NCI-H2196 (cell line): Measurements from ENCODE around the gene RCOR1.
"Not testable (repeated sequence)": the region's sequence is repeated elsewhere in the genome, so short reads cannot be mapped to it uniquely, and the experiment has no call there.

ENCODE experiments used
- DNase-seq: peaks from one replicate; lab custom pipeline; 2025; ENCODE audit not compliant: unreplicated experiment; lab: John Stamatoyannopoulos, UW

RCOR1 gene

DNA sequence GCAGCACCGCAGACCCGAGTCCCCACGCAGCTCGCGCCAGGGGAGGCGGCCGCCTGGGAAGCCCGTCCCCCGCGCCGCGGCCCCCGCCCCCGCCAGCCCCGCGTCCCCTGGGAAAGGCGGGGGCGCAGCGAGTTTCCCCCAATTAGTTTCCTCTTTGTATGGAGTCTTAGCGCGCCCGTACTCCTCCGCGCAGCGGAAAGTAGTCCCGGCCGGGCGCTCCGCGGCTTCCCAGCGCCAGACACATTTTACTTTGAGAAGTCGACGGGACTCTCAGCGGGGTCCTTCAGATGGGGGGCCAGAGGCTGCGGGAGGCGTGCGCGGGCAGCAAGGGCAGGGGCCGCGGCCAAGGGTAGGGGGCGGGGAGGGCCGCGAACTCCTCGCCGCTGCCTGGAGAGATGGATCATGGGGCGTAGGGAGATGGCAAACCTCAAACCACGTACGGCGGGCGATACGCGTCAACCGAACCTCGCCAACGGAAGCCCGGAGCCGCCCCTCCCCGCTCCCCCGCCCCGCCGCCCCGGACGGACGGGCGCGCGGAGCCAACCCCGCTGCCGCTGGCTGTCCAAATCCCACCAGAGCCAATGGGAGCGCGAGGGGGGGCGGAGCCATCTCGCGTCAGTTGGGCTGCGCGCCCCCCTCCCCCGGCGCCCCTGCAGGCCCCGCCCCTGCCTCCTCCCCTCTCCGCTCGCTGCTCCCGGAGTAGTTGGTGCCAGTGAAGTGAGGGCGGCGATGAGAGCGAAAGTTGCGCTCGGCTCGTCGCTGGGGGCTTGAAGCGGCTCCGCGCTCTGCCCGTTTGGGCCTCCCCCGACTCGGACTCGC is at the start of gene RCOR1:
TSS of gene RCOR1 (plus strand) at position 706 of the 819 bp plus-strand sequence. CDS start 238 bp downstream, outside the sequence.
- peak; percentile 87 for DNase-seq

DNA sequence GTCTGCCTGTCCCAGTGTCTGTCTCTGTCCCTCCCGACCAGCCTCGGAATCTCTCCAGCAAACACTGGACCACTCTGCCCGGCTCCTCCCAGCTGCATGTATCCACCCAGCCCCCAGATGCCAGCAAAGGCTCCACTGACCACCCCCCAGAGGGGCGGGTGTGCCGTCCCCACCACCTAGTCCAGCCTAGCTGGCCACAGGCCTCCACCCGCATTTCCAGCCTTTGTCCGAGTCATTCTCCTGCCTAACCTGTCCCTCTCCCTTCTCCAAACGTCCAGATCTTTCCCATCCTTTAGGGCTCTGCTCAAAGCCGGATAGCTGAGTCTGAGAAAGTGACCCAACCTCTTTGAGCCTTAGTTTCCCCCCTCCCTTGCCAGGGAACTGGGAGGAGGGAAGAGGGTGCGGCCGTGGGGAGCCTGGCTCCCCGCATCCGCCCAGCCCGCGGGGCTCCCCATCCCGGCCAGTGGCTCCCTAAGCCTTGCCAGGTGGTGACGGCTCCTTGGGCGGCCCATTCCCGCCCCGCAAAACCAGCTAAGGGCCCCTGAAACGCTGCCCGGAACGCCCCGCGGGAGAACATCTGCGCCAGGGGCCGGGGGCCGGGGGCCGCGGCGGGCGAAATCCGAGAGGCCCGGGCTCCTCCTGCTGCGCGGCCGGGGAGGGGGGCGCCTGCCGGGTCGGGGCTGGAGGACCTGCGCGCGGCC is 48.3 kb upstream of the RCOR1 start:
- DNase-seq = no peak

DNA sequence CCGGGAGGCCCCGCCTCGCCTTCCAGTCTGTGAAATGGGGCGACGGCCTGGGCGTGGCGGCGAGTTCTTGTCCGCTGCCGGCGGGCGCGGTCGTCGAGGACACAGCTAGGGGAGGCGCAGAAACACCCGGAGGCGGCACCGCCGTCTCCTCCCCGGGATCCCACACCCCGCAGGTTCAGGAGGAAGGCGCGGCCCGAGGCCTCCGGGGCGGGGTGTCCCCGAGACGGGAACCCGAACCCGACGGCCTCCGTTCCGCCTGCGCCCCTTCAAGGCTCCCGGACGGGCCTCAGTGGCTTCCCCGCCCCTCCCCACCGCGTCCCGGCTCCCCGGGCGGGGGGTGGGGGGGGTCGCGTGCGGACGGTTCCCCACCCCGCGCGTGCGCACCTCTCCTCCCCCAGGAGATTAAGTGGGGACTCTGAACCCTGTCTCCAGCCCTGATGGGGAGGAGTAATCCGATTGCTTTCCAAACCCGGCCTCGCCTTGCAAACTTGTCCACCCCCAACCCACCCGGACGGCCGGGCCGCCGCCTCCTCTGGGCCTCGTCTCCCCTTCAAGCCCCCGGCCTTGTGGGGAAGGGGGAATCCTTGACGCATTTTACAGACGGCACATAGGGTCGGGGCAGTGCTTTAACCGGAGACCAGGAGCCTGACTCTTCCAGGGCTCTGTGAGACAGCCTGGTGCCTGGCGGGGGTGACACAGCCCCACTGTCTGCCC is 47.5 kb upstream of the RCOR1 start:
- no peak for DNase-seq

DNA sequence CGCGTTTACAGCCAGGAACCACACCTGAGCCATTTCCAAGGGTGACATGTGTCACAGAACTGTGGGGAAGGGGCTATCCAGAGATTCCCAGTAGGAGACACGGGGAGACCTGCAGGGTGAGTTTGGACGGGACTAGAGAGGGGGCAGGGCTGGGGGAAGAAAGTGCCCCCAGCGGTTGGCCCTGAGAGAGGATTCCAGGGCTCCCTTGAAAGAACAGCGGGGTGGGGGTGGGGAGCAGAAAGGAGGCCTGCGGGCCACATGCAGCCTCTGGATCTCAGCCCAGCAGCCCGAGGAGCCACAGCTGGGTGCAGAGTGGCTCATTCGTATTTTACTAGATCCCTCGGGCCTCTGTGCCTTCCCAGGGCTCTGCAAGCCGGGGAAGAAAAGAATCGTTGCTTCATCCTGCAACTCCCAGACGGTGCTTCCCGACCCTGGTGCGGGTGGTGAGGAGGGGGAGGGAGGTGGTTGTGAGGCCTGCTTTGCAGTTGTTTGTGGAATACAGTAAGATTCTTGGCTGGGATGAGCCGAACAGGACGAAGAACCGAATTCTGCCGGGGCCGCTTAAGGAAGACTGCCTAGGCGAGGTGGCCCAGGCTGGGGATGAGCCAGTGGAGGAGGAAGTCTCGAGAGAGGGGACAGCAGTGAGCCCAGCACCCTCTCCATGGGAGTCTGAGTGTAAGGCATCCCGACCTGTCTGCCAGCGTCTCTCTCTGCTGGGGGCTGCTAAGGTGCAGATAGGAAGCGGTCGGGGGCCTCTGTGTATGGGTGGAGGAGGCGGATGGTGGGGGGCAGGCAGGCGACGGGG is 46.8 kb upstream of the RCOR1 start:
- no peak for DNase-seq

GRCh38 chr14:102548616-102549240 is 43.7 kb upstream of the RCOR1 start:
- DNase-seq = no peak

GRCh38 chr14:102550927-102551401 is 41.5 kb upstream of the RCOR1 start:
- DNase-seq = not testable (repeated sequence)

DNA sequence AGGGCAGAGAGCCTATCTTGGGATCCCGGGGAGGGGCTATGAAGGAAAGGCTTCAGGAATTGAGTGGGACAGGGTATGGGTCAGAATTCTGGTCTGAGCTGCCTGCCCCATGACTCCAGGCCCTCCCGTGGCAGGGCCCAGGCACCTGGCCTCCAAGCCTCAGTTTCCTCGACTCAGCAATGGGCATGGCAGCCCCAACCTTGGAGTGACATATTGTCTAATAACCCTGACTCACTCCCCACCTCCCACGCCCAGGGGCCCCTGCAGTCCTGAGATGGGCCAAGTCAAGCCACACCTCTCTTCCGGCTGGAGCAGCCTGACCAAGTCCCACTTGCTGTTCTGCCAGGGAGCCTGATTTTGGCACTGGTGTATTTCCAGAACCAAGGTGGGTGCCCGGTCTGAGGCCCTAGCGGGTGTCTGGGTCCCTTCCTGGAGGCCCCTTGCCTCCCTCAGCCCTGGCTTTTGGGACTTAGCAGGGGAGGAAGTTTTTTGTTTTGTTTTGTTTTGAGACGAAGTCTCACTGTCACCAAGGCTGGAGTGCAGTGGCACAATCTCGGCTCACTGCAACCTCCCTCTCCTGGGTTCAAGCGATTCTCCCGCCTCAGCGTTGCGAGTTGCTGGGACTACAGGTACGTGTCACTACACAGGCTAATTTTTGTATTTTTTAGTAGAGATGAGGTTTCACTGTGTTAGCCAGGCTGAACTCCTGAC is 40.3 kb upstream of the RCOR1 start:
- no peak for DNase-seq

GRCh38 chr14:102554821-102555819 is 37.3 kb upstream of the RCOR1 start:
- DNase-seq = peak; percentile 11

DNA sequence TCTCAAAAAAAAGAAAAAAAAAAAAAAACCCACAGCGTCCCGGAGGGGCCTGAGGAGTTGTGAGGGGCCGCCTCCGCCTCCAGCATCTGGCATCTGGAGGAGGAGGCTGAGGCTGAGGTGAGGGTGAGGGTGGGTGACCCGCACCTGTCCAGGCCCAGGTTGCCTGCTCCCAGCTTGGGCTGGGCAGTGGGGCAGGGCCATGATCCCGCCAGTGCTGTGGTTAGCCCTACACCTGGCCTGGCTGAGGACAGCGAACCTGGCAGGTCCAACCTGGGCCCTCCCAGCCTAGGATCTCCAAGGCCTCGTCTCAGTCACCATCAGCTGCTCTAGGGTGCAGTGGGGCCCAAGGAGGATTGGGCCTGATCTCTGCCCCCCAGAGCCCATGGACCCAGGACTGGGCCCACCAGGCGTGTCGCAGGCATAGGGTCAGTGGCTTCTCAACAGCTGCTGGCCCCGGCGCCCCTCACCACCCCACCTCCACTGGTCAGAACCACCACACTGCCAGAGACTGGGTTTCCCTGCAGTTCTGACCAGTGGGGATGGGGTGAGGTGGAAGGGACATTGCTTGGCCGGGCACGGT is 36.3 kb upstream of the RCOR1 start:
- DNase-seq = no peak

DNA sequence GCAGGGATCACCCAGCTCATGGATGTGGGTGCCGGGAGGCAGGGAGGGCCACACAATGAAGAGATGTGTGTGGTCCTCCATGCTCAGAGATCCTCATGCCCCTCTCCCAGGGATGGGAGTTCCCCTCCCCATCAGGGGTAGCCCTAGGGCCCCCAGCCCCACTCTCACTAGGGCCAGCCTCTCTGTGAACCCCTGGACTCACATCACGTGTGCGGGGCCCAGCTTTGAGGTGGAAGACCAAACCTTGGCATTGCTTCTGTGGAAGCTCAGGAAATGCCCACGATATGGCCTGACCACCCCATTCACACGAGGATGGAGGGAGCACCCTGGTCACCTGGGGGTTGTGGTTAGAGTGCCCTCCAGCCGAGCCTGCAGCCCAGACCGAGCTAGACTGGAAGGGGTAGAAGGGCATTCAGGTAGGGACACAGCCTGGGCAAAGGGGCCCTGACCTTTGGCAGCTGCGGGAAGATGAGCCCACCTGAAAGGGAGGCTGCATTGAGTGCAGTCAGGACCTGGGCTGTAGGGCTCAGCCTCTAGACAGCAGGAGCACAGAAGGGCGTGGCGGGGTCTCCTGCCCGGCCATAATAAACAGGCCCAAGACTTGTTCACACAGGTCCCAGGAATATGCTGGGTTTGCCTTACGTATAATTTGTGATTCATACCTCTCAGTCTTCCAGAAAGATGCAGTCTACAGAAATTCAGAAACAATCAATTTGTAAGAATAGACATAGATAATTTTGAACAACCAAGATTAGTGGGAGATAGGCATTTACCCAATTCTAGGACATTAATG is 34.8 kb upstream of the RCOR1 start:
- no peak for DNase-seq

DNA sequence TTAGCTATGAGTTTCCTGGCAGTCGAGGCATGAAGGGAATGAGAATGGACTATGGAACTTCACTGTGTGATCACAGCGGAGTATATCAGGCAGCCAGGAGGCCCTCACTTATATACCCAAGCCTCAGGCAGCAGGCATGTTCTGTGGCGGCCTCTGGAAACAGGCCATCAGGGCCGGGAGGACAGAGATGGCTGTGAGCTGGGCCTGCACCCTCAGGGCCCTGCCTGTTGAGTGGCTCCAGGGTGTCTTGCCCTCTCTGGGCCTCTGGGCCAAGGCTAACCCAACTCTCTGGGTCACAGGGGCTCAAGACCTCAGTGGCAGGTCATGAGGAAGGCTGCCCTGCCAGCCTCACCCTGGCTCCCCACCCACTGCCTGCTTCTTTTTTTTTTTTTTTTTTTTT is 33.9 kb upstream of the RCOR1 start:
- DNase-seq = no peak

DNA sequence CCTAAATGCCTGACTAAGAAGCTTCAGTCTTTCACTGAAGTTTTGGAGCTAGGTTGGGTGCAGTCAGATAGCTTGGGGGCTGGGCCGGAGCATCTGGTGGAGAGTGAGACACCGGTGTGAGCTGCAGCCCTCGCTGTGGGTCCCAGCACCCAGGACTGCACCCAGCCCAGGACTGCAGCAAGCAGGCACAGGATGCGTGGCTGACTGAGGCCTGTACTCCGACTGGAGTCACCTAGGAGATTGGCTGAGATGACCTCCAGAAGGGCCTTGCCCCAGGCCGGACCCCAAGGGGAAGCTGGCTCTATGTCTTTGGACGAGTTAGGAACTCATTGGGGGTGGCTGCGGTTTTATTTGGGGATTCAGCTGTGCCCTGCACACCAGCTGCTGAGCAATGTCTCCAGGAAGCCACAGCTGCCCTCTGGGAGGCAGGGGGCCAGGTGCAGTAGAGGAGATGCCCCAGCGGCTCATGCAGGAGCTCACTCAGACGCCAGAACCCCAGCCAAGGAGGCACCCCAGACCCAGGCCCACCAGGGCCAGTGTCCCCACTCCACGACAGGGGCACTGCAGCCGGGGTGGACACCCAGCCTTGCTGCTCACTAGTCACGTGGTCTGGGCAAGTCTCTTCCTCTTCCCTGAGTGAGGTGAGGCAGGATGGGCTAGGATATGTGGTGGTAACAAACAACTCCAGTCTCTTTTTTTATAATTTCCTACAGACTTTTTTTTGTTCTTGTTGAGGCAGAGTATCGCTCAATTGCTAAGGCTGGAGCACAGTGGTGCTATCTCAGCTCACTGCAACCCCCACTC is 31.8 kb upstream of the RCOR1 start:
- no peak for DNase-seq

- no peak for DNase-seq
These were observed 27.0 kb upstream of the RCOR1 start for GRCh38 chr14:102565331-102565887.

- DNase-seq = no peak
These were observed 26.5 kb upstream of the RCOR1 start for GRCh38 chr14:102565959-102566358.

DNA sequence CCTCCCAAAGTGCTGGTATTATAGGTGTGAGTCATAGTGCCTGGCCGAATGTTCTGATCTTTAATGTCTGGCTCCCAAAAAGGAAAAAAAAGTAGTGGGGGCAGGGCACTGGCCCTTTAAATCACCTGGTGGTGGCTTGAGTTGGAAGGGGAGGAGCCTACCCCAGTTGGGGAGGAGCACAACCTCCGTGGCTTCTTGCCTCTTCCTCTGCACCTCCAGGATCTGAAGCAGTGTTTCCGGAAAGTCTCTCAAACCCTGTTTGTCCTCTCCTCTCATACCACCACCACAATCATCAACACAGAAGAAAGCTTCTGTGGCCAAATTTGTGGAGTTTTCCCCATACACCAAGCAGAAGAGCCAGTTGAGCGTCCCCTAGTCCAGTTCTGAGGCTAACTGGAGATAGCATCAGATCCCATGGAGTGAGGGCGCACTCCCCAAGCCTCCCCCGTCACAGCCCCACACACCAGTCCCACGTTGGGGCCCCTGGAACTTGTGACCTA is 24.3 kb upstream of the RCOR1 start:
- peak; percentile 1 for DNase-seq
